SK-N-SH treated with all-trans-retinoic acid at 6 μM for 48 hours (cell line): Measurements from ENCODE around the gene SERINC3.

Experiments
- ATAC-seq: fragments of 200-7000 bp; cut with Tn5 transposase; 3 replicates; pipeline ENCODE4 v1.9.1; 2020; ENCODE audit warnings: mild to moderate bottlenecking, moderate library complexity
- ARNTL ChIP-seq: fragments of 450-650 bp; formaldehyde crosslinking; IDR thresholded peaks from 2 replicates; pipeline ENCODE4 v1.5.0; 2020; ENCODE audit warnings: low read depth, mild to moderate bottlenecking, moderate library complexity, borderline replicate concordance
- BACH2 ChIP-seq: fragments of 250-450 bp; sonication (Bioruptor Pico); IDR thresholded peaks from 2 replicates; pipeline ENCODE4 v1.9.0; 2021; ENCODE audit warnings: mild to moderate bottlenecking, borderline replicate concordance
- CREB5 ChIP-seq: fragments of 250-450 bp; sonication (Bioruptor Pico); IDR thresholded peaks from 2 replicates; pipeline ENCODE4 v1.5.1; 2020; ENCODE audit warnings: low read depth, mild to moderate bottlenecking, moderate library complexity
- CSDC2 ChIP-seq: fragments of 250-450 bp; sonication (Bioruptor Pico); IDR thresholded peaks from 2 replicates; pipeline ENCODE4 v1.5.0; 2020; ENCODE audit warnings: mild to moderate bottlenecking, moderate library complexity
- CSRNP3 ChIP-seq: fragments of 250-450 bp; sonication (Bioruptor Pico); IDR thresholded peaks from 2 replicates; pipeline ENCODE4 v1.5.1; 2021; ENCODE audit warnings: mild to moderate bottlenecking, moderate library complexity
- ESRRG ChIP-seq: fragments of 250-450 bp; sonication (Bioruptor Pico); IDR thresholded peaks from 2 replicates; pipeline ENCODE4 v1.6.1; 2021; ENCODE audit warnings: mild to moderate bottlenecking
- ISL1 ChIP-seq: fragments of 250-450 bp; sonication (Bioruptor Pico); IDR thresholded peaks from 2 replicates; pipeline ENCODE4 v2.1.2; 2022; ENCODE audit warnings: mild to moderate bottlenecking, moderate library complexity
- OSR1 ChIP-seq: fragments of 250-450 bp; sonication (Bioruptor Pico); IDR thresholded peaks from 2 replicates; pipeline ENCODE4 v1.8.0; 2022; ENCODE audit warnings: moderate library complexity, mild to moderate bottlenecking, inconsistent platforms
- PATZ1 ChIP-seq: fragments of 250-450 bp; sonication (Bioruptor Pico); IDR thresholded peaks from 2 replicates; pipeline ENCODE4 v1.8.0; 2020; ENCODE audit warnings: mild to moderate bottlenecking, moderate library complexity, borderline replicate concordance
- POU6F1 ChIP-seq: fragments of 250-450 bp; sonication (Bioruptor Pico); IDR thresholded peaks from 2 replicates; pipeline ENCODE4 v1.8.0; 2021; ENCODE audit warnings: low read depth, mild to moderate bottlenecking, moderate library complexity, borderline replicate concordance
- PPARA ChIP-seq: fragments of 250-450 bp; sonication (Bioruptor Pico); IDR thresholded peaks from 2 replicates; pipeline ENCODE4 v1.5.0; 2020; ENCODE audit warnings: mild to moderate bottlenecking, borderline replicate concordance
- RARB ChIP-seq: fragments of 250-450 bp; sonication (Bioruptor Pico); IDR thresholded peaks from 2 replicates; pipeline ENCODE4 v1.8.0; 2021; ENCODE audit warnings: mild to moderate bottlenecking, moderate library complexity
- SNAI2 ChIP-seq: fragments of 250-450 bp; sonication (Bioruptor Pico); IDR thresholded peaks from 2 replicates; pipeline ENCODE4 v1.5.0; 2020; ENCODE audit warnings: mild to moderate bottlenecking, moderate library complexity
- TCF4 ChIP-seq: fragments of 250-450 bp; sonication (Bioruptor Pico); IDR thresholded peaks from 2 replicates; pipeline ENCODE4 v1.8.0; 2021; ENCODE audit warnings: mild to moderate bottlenecking, moderate library complexity, borderline replicate concordance
- ZC3H10 ChIP-seq: fragments of 250-450 bp; sonication (Bioruptor Pico); IDR thresholded peaks from 2 replicates; pipeline ENCODE4 v1.5.1; 2021; ENCODE audit warnings: mild to moderate bottlenecking, moderate library complexity
- ZFP3 ChIP-seq: fragments of 250-450 bp; sonication (Bioruptor Pico); IDR thresholded peaks from 2 replicates; pipeline ENCODE4 v1.5.0; 2020; ENCODE audit warnings: mild to moderate bottlenecking, moderate library complexity
- ZFP30 ChIP-seq: fragments of 450-650 bp; formaldehyde crosslinking; IDR thresholded peaks from 2 replicates; pipeline ENCODE4 v1.5.0; 2022; ENCODE audit warnings: mild to moderate bottlenecking, moderate library complexity
- ZNF565 ChIP-seq: fragments of 450-650 bp; formaldehyde crosslinking; conservative IDR thresholded peaks from 2 replicates; pipeline ENCODE4 v1.5.0; 2020; ENCODE audit warnings: low read depth, mild to moderate bottlenecking, moderate library complexity
- ZNF70 ChIP-seq: fragments of 450-650 bp; formaldehyde crosslinking; IDR thresholded peaks from 2 replicates; pipeline ENCODE4 v1.5.0; 2020; ENCODE audit warnings: mild to moderate bottlenecking, moderate library complexity
- ZNF8 ChIP-seq: fragments of 450-650 bp; formaldehyde crosslinking; IDR thresholded peaks from 2 replicates; pipeline ENCODE4 v1.5.0; 2020; ENCODE audit warnings: mild to moderate bottlenecking, moderate library complexity

SERINC3 gene

GRCh38 chr20:44516491-44516890, 5.4 kb downstream of the SERINC3 start:
- no peak for ATAC-seq
- TF ChIP-seq ZC3H10 (no peak), ESRRG (CRISPR knock-in tag) (no peak), PATZ1 (CRISPR knock-in tag) (no peak), ZFP30 (CRISPR knock-in tag) (no peak), ZNF70 (CRISPR knock-in tag) (no peak), CREB5 (CRISPR knock-in tag) (no peak), CSRNP3 (CRISPR knock-in tag) (no peak), ZNF565 (CRISPR knock-in tag) (no peak), OSR1 (no peak), POU6F1 (CRISPR knock-in tag) (no peak), RARB (no peak), PPARA (CRISPR knock-in tag) (no peak), ISL1 (CRISPR knock-in tag) (no peak), CSDC2 (no peak), ZNF8 (CRISPR knock-in tag) (no peak), TCF4 (CRISPR knock-in tag) (no peak), ARNTL (no peak)
- TF ChIP-seq, all 23 proteins: peak for 0

- no peak for ATAC-seq
- no peak for TF ChIP-seq POU6F1 (CRISPR knock-in tag)
- TF ChIP-seq ARNTL: no peak
- no peak for TF ChIP-seq BACH2 (CRISPR knock-in tag)
- no peak for TF ChIP-seq ZFP3 (CRISPR knock-in tag)
- TF ChIP-seq OSR1: no peak
- no peak for TF ChIP-seq SNAI2 (CRISPR knock-in tag)
- no peak for TF ChIP-seq CSDC2
- TF ChIP-seq ZNF565 (CRISPR knock-in tag): no peak
- TF ChIP-seq CSRNP3 (CRISPR knock-in tag): no peak
- TF ChIP-seq ZNF8 (CRISPR knock-in tag): no peak
- TF ChIP-seq PATZ1 (CRISPR knock-in tag): no peak
- TF ChIP-seq PPARA (CRISPR knock-in tag): no peak
Observed at GRCh38 chr20:44513871-44514270, 8.0 kb downstream of the SERINC3 start.
